ENCODE results near the gene FGF8. TPM values are rescaled to one million over a fixed set of nuclear protein-coding genes. Genes with fewer than 3 reads are reported as not detected.

Gene FGF8
- polyA plus RNA-seq, 2 donors, result not detected

DNA sequence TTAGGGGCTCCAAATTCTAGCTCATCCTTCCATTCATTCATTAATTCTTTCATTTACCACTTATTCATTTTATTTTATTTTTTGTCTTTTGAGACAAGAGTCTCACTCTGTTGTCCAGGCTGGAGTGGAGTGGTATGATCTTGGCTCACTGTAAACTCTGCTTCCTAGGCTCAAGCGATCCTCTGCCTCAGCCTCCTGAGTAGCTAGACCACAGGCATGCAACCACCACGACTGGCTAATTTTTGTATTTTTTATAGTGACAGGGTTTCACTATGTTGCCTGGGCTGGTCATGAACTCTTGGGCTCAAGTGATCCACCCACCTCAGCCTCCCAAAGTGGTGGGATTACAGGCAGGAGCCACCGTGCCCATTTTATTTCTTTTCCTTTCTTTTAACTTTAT is 31.6 kb downstream of the FGF8 start:
- WGBS, 2 donors, result 79 to 86% methylated on average over 3 of the region's 3 CpGs
- no peak overlapping the region for H3K4me3 ChIP-seq (ENCODE audit: low read depth in 1 of 2, low read length in 2 of 2)
- no peaks in the 10 kb centered on the region for H3K4me1 ChIP-seq (ENCODE audit: control insufficient read depth in 2 of 2, insufficient read depth in 2 of 2, low read length in 1 of 2)
- H3K36me3 ChIP-seq (ENCODE audit: control insufficient read depth in 2 of 2, insufficient read depth in 2 of 2, low read length in 1 of 2), result no peaks in the 10 kb centered on the region
- no peak overlapping the region for H3K27ac ChIP-seq (ENCODE audit: low read depth in 2 of 2, low read length in 1 of 2)
- no peaks in the 10 kb centered on the region for H3K9me3 ChIP-seq (ENCODE audit: control insufficient read depth in 2 of 2, insufficient read depth in 1 of 2, low read depth in 1 of 2, low read length in 1 of 2)
- H3K27me3 ChIP-seq (ENCODE audit: control insufficient read depth in 1 of 2, insufficient read depth in 2 of 2, low read length in 2 of 2), result peaks cover 0 to 2% of the 10 kb centered on the region in 2 donors

DNA sequence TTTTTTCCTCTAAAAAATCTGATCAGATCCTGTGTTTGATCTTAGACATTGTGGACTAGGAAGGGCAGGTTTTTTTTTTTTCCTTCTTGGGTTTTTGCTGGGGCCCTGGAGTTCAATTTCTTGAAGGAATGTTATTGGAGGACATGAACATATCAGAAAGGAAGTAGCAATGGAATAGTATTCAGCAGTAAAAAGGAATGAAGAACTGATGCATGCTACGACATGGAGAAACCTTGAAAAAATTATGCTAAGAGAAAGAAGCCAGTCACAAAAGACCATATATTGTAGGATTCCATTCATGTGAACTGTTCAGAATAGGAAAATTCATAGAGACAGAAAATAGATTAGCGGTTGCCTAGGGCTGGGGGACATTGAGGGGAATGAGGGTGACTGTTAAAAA is 34.0 kb downstream of the FGF8 start:
- Histone ChIP-seq H3K9me3 (ENCODE audit: control insufficient read depth in 2 of 2, insufficient read depth in 1 of 2, low read depth in 1 of 2, low read length in 1 of 2) (no peaks in the 10 kb centered on the region), H3K27me3 (ENCODE audit: control insufficient read depth in 1 of 2, insufficient read depth in 2 of 2, low read length in 2 of 2) (peaks cover 0 to 2% of the 10 kb centered on the region in 2 donors), H3K4me3 (ENCODE audit: low read depth in 1 of 2, low read length in 2 of 2) (no peak overlapping the region), H3K36me3 (ENCODE audit: control insufficient read depth in 2 of 2, insufficient read depth in 2 of 2, low read length in 1 of 2) (no peaks in the 10 kb centered on the region), H3K4me1 (ENCODE audit: control insufficient read depth in 2 of 2, insufficient read depth in 2 of 2, low read length in 1 of 2) (no peaks in the 10 kb centered on the region), H3K27ac (ENCODE audit: low read depth in 2 of 2, low read length in 1 of 2) (no peak overlapping the region)
- 48 to 50% methylated on average over 2 of the region's 2 CpGs for WGBS, 2 donors

DNA sequence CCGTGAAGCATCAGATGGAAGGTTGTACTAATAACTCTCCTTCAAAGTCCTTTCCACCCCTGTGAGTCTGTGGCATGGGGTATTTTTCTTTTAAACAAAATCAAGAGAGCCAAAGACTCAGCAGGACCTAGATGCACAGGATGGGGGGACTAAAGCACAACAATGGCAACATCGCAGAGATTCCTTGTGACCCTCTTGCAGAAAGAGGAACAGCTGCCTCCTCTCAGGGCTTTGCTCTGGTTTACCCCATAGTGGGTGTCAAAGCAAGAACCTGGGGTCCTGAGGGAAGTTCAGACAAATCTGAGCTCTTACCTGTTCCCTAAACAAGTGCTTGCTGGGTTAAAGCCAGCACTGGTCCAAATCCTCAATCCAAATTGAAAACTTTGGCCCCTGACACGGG is 39.2 kb downstream of the FGF8 start:
- WGBS, 2 donors, result 70 to 80% methylated on average over 3 of the region's 3 CpGs
- Histone ChIP-seq H3K27me3 (ENCODE audit: control insufficient read depth in 1 of 2, insufficient read depth in 2 of 2, low read length in 2 of 2) (no peaks in the 10 kb centered on the region), H3K36me3 (ENCODE audit: control insufficient read depth in 2 of 2, insufficient read depth in 2 of 2, low read length in 1 of 2) (no peaks in the 10 kb centered on the region), H3K4me1 (ENCODE audit: control insufficient read depth in 2 of 2, insufficient read depth in 2 of 2, low read length in 1 of 2) (no peaks in the 10 kb centered on the region), H3K9me3 (ENCODE audit: control insufficient read depth in 2 of 2, insufficient read depth in 1 of 2, low read depth in 1 of 2, low read length in 1 of 2) (no peaks in the 10 kb centered on the region), H3K4me3 (ENCODE audit: low read depth in 1 of 2, low read length in 2 of 2) (no peak overlapping the region), H3K27ac (ENCODE audit: low read depth in 2 of 2, low read length in 1 of 2) (no peak overlapping the region)

DNA sequence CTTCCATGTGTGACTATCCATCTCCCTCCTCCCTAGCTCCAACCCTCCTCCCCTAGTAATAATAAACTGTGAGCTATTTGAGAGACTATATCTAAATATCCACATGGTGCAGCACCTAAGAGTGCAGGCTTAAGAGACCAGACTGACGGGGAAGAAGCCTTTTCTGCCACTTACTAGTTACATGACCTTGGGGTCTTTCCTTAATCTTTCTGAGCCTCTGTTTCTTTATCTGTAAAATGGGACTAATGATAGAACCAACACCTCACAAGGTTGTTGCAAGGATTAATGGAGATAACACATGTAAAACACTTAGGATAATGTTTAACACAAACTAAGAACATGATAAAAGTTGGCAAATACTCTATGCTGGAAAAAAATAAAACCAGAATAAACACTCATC is 43.8 kb downstream of the FGF8 start:
- Histone ChIP-seq H3K4me1 (ENCODE audit: control insufficient read depth in 2 of 2, insufficient read depth in 2 of 2, low read length in 1 of 2) (no peaks in the 10 kb centered on the region), H3K9me3 (ENCODE audit: control insufficient read depth in 2 of 2, insufficient read depth in 1 of 2, low read depth in 1 of 2, low read length in 1 of 2) (no peaks in the 10 kb centered on the region), H3K36me3 (ENCODE audit: control insufficient read depth in 2 of 2, insufficient read depth in 2 of 2, low read length in 1 of 2) (no peaks in the 10 kb centered on the region), H3K27me3 (ENCODE audit: control insufficient read depth in 1 of 2, insufficient read depth in 2 of 2, low read length in 2 of 2) (no peaks in the 10 kb centered on the region), H3K27ac (ENCODE audit: low read depth in 2 of 2, low read length in 1 of 2) (no peak overlapping the region), H3K4me3 (ENCODE audit: low read depth in 1 of 2, low read length in 2 of 2) (no peak overlapping the region)
- 61 to 63% methylated on average over 1 of the region's 1 CpG for WGBS, 2 donors

DNA sequence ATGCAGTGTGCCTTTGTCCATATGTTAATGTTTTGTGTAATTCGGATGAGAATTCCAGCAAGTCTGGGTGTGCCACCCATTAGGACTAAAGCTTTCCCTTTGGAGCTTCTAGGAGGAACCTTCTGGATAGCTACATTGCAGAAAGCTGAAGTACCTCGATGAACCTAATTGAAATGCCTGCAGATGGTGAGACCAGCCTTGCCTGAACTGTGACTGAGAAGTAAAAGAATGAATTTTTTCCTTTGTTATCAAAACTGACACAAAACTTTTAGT is 49.9 kb downstream of the FGF8 start:
- Histone ChIP-seq H3K4me1 (ENCODE audit: control insufficient read depth in 2 of 2, insufficient read depth in 2 of 2, low read length in 1 of 2) (no peaks in the 10 kb centered on the region), H3K27ac (ENCODE audit: low read depth in 2 of 2, low read length in 1 of 2) (no peak overlapping the region)
- WGBS, 2 donors, result 63 to 75% methylated on average over 2 of the region's 2 CpGs

DNA sequence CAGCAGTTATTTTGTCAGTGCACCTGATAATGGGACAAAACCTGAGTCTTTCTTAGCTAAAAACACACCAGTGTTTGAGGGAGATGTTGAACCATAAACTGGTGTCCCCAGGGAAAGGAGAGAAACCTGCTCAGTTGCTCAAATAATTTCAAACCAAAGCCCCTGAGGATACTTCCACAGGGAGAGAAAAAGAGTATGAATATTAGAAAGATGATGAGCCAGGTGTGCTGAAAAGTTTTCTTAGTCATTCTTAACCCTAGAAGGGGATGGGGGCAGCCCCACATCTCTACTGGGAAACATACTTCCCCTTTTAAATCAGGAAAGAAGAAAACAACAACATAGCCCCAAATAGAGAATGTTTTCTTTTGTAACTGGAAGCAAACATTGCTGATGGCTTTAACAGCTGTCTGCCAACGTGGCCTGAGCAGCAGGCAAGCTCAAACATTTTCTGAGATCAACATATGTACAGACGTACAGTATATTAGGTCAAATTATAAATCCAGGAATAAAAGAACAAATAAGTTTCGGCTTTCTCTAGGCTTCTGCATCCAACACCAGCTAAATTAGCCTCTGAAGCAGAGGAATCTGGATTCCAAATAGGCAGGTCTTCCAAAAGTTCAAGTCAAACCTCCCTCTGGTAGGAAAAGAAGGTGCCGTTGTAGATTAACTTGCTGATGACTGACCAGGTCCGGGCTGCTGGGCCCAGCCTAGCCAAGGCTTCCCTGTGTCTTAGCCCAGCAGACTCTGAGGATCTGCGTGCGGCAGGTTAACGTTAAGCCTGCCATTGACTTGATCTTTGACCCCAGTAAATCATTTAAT is 50.4 kb downstream of the FGF8 start:
- Histone ChIP-seq H3K9me3 (ENCODE audit: control insufficient read depth in 2 of 2, insufficient read depth in 1 of 2, low read depth in 1 of 2, low read length in 1 of 2) (no peaks in the 10 kb centered on the region), H3K27ac (ENCODE audit: low read depth in 2 of 2, low read length in 1 of 2) (no peak overlapping the region), H3K4me3 (ENCODE audit: low read depth in 1 of 2, low read length in 2 of 2) (no peak overlapping the region), H3K27me3 (ENCODE audit: control insufficient read depth in 1 of 2, insufficient read depth in 2 of 2, low read length in 2 of 2) (no peaks in the 10 kb centered on the region), H3K36me3 (ENCODE audit: control insufficient read depth in 2 of 2, insufficient read depth in 2 of 2, low read length in 1 of 2) (no peaks in the 10 kb centered on the region), H3K4me1 (ENCODE audit: control insufficient read depth in 2 of 2, insufficient read depth in 2 of 2, low read length in 1 of 2) (no peaks in the 10 kb centered on the region)
- WGBS, 2 donors, result 69 to 71% methylated on average over 8 of the region's 8 CpGs

More for the DNA sequence above, 49.9 kb downstream of the FGF8 start:
- no peak overlapping the region for H3K4me3 ChIP-seq (ENCODE audit: low read depth in 1 of 2, low read length in 2 of 2)
- H3K9me3 ChIP-seq (ENCODE audit: control insufficient read depth in 2 of 2, insufficient read depth in 1 of 2, low read depth in 1 of 2, low read length in 1 of 2), result no peaks in the 10 kb centered on the region
- no peaks in the 10 kb centered on the region for H3K27me3 ChIP-seq (ENCODE audit: control insufficient read depth in 1 of 2, insufficient read depth in 2 of 2, low read length in 2 of 2)
- no peaks in the 10 kb centered on the region for H3K36me3 ChIP-seq (ENCODE audit: control insufficient read depth in 2 of 2, insufficient read depth in 2 of 2, low read length in 1 of 2)

DNA sequence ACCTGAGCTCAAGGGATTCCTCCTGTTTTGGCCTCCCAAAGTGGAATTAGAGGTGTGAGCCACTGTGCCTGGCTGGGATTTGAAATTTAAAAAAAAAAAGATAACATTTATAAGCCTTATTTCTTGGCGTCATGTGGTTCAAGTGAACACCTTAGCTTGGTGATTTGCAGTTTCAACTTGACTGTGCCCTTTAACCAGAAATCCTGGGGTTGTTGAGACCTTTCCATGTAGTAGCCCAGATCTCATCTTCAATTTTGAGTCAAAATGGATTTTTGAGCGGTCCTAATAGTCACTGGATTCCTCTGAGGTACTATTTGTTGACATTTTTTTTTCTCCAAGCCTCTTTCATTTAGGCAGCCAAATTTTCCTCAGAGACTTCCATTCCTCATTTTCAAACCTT is 51.5 kb downstream of the FGF8 start:
- 83 to 87% methylated on average over 2 of the region's 2 CpGs for WGBS, 2 donors
- no peaks in the 10 kb centered on the region for H3K9me3 ChIP-seq (ENCODE audit: control insufficient read depth in 2 of 2, insufficient read depth in 1 of 2, low read depth in 1 of 2, low read length in 1 of 2)
- no peaks in the 10 kb centered on the region for H3K4me1 ChIP-seq (ENCODE audit: control insufficient read depth in 2 of 2, insufficient read depth in 2 of 2, low read length in 1 of 2)
- no peaks in the 10 kb centered on the region for H3K36me3 ChIP-seq (ENCODE audit: control insufficient read depth in 2 of 2, insufficient read depth in 2 of 2, low read length in 1 of 2)
- H3K27me3 ChIP-seq (ENCODE audit: control insufficient read depth in 1 of 2, insufficient read depth in 2 of 2, low read length in 2 of 2), result no peaks in the 10 kb centered on the region
- no peak overlapping the region for H3K27ac ChIP-seq (ENCODE audit: low read depth in 2 of 2, low read length in 1 of 2)
- H3K4me3 ChIP-seq (ENCODE audit: low read depth in 1 of 2, low read length in 2 of 2), result no peak overlapping the region

DNA sequence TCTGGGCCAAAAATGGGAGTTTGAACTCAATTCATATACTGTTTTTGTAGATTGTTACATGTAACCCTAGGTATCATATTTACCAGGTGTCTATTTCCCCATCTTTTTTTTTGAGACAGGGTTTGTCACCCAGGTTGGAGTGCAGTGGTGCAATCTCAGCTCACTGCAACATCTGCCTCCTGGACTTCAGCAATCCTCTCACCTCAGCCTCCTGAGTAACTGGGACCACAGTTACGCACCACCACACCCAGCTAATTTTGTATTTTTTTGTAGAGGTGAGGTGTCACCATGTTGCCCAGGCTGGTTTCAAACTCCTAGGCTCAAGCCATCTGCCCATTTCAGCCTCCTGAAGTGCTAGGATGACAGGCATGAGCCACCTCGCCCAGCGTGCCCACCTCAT is 52.7 kb downstream of the FGF8 start:
- H3K36me3 ChIP-seq (ENCODE audit: control insufficient read depth in 2 of 2, insufficient read depth in 2 of 2, low read length in 1 of 2), result no peaks in the 10 kb centered on the region
- no peaks in the 10 kb centered on the region for H3K4me1 ChIP-seq (ENCODE audit: control insufficient read depth in 2 of 2, insufficient read depth in 2 of 2, low read length in 1 of 2)
- no peak overlapping the region for H3K4me3 ChIP-seq (ENCODE audit: low read depth in 1 of 2, low read length in 2 of 2)
- no peaks in the 10 kb centered on the region for H3K27me3 ChIP-seq (ENCODE audit: control insufficient read depth in 1 of 2, insufficient read depth in 2 of 2, low read length in 2 of 2)
- H3K27ac ChIP-seq (ENCODE audit: low read depth in 2 of 2, low read length in 1 of 2), result no peak overlapping the region
- no peaks in the 10 kb centered on the region for H3K9me3 ChIP-seq (ENCODE audit: control insufficient read depth in 2 of 2, insufficient read depth in 1 of 2, low read depth in 1 of 2, low read length in 1 of 2)
- WGBS, 2 donors, result 95 to 96% methylated on average over 3 of the region's 3 CpGs

DNA sequence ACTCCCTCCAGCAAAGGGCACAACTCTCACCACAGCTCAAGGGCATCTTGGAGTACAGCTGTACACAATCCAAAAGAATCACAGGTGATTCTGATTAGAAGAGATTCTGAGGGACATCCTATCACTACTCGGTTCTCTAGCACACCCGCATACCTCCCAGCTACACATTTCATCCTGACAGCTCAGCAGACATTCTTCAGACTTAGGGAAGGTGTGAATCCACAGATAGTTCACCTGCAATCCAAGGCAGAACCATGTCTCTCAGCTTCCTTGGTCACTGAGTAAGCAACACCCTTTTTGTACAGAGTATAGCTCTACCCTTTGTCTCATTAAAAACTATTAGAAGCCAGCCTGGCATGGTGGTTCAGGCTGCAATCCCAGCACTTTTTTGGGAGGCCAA is 54.1 kb downstream of the FGF8 start:
- no peaks in the 10 kb centered on the region for H3K4me1 ChIP-seq (ENCODE audit: control insufficient read depth in 2 of 2, insufficient read depth in 2 of 2, low read length in 1 of 2)

DNA sequence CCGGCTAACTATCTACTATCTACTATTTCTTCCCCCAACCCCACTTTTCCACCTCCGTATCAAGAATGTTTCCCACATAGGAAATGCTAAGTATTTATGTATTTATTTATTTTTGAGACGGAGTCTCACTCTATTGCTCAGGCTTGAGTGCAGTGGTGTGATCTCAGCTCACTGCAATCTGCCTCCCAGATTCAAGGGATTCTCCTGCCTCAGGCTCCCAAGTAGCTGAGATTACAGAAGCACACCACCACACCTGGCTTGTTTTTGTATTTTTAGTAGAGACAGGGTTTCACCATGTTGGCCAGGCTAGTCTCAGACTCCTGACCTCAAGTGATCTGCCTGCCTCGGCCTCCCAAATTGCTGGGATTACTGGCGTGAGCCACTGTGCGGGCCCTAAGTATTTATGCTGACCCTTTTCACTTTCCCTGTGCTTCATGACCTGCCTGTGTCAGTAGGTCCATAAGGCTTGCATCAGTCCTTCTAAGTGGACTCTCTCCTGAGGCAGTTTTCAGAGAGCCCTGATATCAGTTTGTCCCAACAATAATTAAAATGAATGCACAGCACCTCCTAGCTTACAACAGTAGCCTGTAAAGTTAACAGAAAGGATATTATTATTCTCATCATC is 55.2 kb downstream of the FGF8 start:
- no peak overlapping the region for H3K27ac ChIP-seq (ENCODE audit: low read depth in 2 of 2, low read length in 1 of 2)
- no peaks in the 10 kb centered on the region for H3K4me1 ChIP-seq (ENCODE audit: control insufficient read depth in 2 of 2, insufficient read depth in 2 of 2, low read length in 1 of 2)
- H3K4me3 ChIP-seq (ENCODE audit: low read depth in 1 of 2, low read length in 2 of 2), result no peak overlapping the region
- no peaks in the 10 kb centered on the region for H3K9me3 ChIP-seq (ENCODE audit: control insufficient read depth in 2 of 2, insufficient read depth in 1 of 2, low read depth in 1 of 2, low read length in 1 of 2)
- no peaks in the 10 kb centered on the region for H3K27me3 ChIP-seq (ENCODE audit: control insufficient read depth in 1 of 2, insufficient read depth in 2 of 2, low read length in 2 of 2)
- H3K36me3 ChIP-seq (ENCODE audit: control insufficient read depth in 2 of 2, insufficient read depth in 2 of 2, low read length in 1 of 2), result no peaks in the 10 kb centered on the region
- WGBS, 2 donors, result 89 to 93% methylated on average over 6 of the region's 6 CpGs

More for the DNA sequence above, 54.1 kb downstream of the FGF8 start:
- WGBS, 2 donors, result 86% methylated on average over 2 of the region's 2 CpGs
- Histone ChIP-seq H3K4me3 (ENCODE audit: low read depth in 1 of 2, low read length in 2 of 2) (no peak overlapping the region), H3K27me3 (ENCODE audit: control insufficient read depth in 1 of 2, insufficient read depth in 2 of 2, low read length in 2 of 2) (no peaks in the 10 kb centered on the region), H3K27ac (ENCODE audit: low read depth in 2 of 2, low read length in 1 of 2) (no peak overlapping the region), H3K36me3 (ENCODE audit: control insufficient read depth in 2 of 2, insufficient read depth in 2 of 2, low read length in 1 of 2) (no peaks in the 10 kb centered on the region), H3K9me3 (ENCODE audit: control insufficient read depth in 2 of 2, insufficient read depth in 1 of 2, low read depth in 1 of 2, low read length in 1 of 2) (no peaks in the 10 kb centered on the region)
